ENCODE results near the gene FAHD2A. TPM values are rescaled to one million over a fixed set of nuclear protein-coding genes. Genes with fewer than 3 reads are reported as not detected.

The FAHD2A gene
- total RNA-seq, 1 experiment from 2014 or later, result 25.4 TPM

GRCh38 chr2:95387358-95387757 is 15.2 kb upstream of the FAHD2A start:
- DNase-seq (ENCODE audit: low read depth, low spot score) (no peak), ATAC-seq (no peak)
- POLR2A ChIA-PET, result interaction anchor here (1.8 kb wide), 1 partner anchor 16 kb away, joined by 5 read pairs; the partner anchor contains the start of gene FAHD2A
- TF ChIP-seq POLR2AphosphoS5 (IDR thresholded peaks at IDR 0.05; ENCODE audit: low read depth, low read length) (no peak), REST (IDR thresholded peaks at IDR 0.05; ENCODE audit: low read depth) (no peak), FOSL1 (IDR thresholded peaks at IDR 0.05; ENCODE audit: low read depth) (no peak), TCF7L2 (IDR thresholded peaks at IDR 0.05; ENCODE audit: borderline replicate concordance, extremely low read depth, insufficient read depth, insufficient read length) (no peak), CEBPB (IDR thresholded peaks at IDR 0.05; ENCODE audit: low read depth) (no peak), YY1 (IDR thresholded peaks at IDR 0.05; ENCODE audit: extremely low read depth, insufficient replicate concordance, low read depth, low read length) (no peak), ZFX (IDR thresholded peaks at IDR 0.05) (no peak), CTCF (IDR thresholded peaks at IDR 0.05 in 2 of 3, conservative IDR thresholded peaks at IDR 0.05 in 1 of 3; ENCODE audit: borderline replicate concordance in 1 of 3, insufficient read depth in 1 of 3, low read depth in 2 of 3, low read length in 2 of 3) (no peak), EZH2phosphoT487 (IDR thresholded peaks at IDR 0.05; ENCODE audit: borderline replicate concordance) (no peak), ZNF274 (IDR thresholded peaks at IDR 0.05; ENCODE audit: low read depth, low read length) (no peak), EZH2 (IDR thresholded peaks at IDR 0.05) (no peak), SIN3A (IDR thresholded peaks at IDR 0.05; ENCODE audit: low read depth) (no peak), EGR1 (IDR thresholded peaks at IDR 0.05; ENCODE audit: low read depth) (no peak), POLR2A (IDR thresholded peaks at IDR 0.05; ENCODE audit: borderline replicate concordance, extremely low read depth, insufficient read depth, insufficient read length) (no peak), SP1 (IDR thresholded peaks at IDR 0.05; ENCODE audit: low read depth) (no peak)
- TF ChIP-seq, protein P1, sequence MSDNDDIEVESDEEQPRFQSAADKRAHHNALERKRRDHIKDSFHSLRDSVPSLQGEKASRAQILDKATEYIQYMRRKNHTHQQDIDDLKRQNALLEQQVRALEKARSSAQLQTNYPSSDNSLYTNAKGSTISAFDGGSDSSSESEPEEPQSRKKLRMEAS (IDR thresholded peaks at IDR 0.05), result no peak
- Histone ChIP-seq H3K27ac (ENCODE audit: low read depth, low read length) (no peak overlapping the region), H3K79me2 (ENCODE audit: insufficient read depth, low read length) (no peaks in the 10 kb centered on the region), H3K4me3 (replicated peaks in 1 of 2; ENCODE audit: low read depth in 1 of 2, low read length in 2 of 2) (no peak overlapping the region), H3K9me2 (ENCODE audit: insufficient read depth) (no peaks in the 10 kb centered on the region), H3K36me3 (ENCODE audit: control insufficient read depth in 1 of 2, insufficient read depth in 2 of 2, low read length in 2 of 2) (no peaks in the 10 kb centered on the region), H3K4me2 (ENCODE audit: low read length) (no peak overlapping the region), H3K27me3 (ENCODE audit: insufficient read depth, low read length) (no peaks in the 10 kb centered on the region), H3K4me1 (ENCODE audit: control insufficient read depth in 1 of 2, insufficient read depth in 2 of 2, low read length in 2 of 2) (peaks cover 0 to 3% of the 10 kb centered on the region in 2 experiments; a peak in 1 of 4 replicates), H3K9me3 (ENCODE audit: control insufficient read depth in 1 of 2, insufficient read depth in 1 of 2, low read depth in 1 of 2, low read length in 2 of 2) (no peaks in the 10 kb centered on the region), H3K9ac (ENCODE audit: low read length) (no peak overlapping the region), H2AFZ (ENCODE audit: low read depth, low read length, poor library complexity, severe bottlenecking) (no peak overlapping the region), H4K20me1 (ENCODE audit: insufficient read depth) (no peaks in the 10 kb centered on the region)
- BruUV-seq (replicated peaks), result no TSS peak
- intact Hi-C loops (cut with micrococcal nuclease), result no loop called here
- CTCF ChIA-PET, result interaction anchor here (0.7 to 2.5 kb wide), 3 partner anchors 8 to 155 kb away, joined by 3 to 17 read pairs (median 4); no protein-coding TSS in a partner anchor
- RAD21 ChIA-PET (ENCODE audit: low non-redundant PET in 1 of 2, low total read pairs in 2 of 2, uncharacterized antibody in 2 of 2, unreplicated experiment in 2 of 2), result no interaction called here

All from HCT116 (cell line).